Dermis microvascular lymphatic vessel endothelial cell (primary cell): Measurements from ENCODE around the gene KCNG2. TPM values are rescaled to one million over a fixed set of nuclear protein-coding genes. Genes with fewer than 3 reads are reported as not detected.
A peak's percentile ranks its signal among the peaks of the same experiment; 100 is the strongest.

ENCODE experiments used
- DNase-seq, 2 donors: peaks; one replicate each; pipeline versions ENCODE4 v3.0.0 to v3.0.0-alpha.2; 2010; ENCODE audit warnings: low read depth in 2 of 2
- total RNA-seq: library from RNA; depleted of rRNA; stranded (reverse); fragments of >200 nt; gene quantifications from 2 replicates; pipeline ENCODE4 v1.2.1, GENCODE V29; 2014

Gene KCNG2
- total RNA-seq, 1 donor from 2014 or later: 0.26 TPM

DNA sequence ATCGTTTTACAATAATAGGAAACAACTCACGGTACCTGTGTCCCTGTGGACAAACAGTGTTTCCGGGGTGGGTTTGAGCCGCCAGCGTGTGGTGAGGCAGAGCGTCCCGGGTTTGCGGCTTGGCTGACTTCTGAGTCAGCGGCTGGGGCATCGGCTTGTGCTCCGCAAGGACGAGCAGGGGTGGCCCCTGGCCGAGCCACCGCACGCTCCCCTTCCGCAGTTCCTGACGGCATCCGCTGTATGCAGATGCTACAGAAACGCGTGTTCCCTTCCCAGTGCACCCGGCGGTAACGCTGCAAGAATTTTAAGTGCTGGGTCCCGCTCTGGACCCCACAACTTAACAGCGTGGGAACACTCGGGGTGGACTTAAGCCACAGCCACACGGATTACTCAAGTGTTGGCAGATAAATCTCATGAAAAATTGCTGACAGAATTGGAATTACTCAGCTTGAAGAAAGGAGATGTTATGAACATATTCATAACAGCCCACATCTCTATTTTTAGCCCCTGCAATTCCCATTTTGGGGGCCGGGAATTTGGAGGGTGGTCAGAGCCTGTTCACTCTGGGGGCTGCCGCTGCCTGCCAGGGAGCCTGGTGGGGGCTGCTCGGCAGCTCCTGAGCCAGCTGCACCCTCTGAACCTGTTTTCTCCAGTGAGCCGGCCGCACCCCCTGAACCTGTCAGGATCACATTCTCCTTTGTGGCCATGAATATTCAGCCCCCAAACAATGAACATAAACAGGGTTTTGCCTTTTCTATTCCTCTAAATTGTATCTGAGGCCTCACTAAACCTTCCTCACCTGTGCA is 12.6 kb upstream of the KCNG2 start:
- DNase-seq: no peak

- no peak for DNase-seq
Observed at GRCh38 chr18:79785831-79786230, 11.9 kb upstream of the KCNG2 start.

GRCh38 chr18:79786304-79786703 is 11.4 kb upstream of the KCNG2 start:
- no peak for DNase-seq

- DNase-seq: no peak
Observed at GRCh38 chr18:79786786-79787526, 10.8 kb upstream of the KCNG2 start.

DNA sequence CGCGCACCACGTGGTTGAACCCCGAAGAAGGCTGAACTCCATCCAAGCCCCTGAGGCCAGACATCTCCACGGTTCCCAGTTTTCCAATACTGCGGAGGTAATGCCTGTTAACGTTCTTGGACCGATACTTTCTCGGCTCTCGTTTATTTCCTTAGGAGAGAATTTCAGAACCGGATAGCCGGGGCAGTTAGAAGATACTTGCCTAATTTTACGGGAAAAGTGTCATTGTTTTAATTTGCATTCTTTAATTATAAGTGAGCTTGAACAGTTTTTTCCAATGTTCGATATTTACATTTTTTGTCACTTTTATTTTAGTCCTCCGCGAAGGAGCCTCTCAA is 10.2 kb upstream of the KCNG2 start:
- DNase-seq: no peak

DNA sequence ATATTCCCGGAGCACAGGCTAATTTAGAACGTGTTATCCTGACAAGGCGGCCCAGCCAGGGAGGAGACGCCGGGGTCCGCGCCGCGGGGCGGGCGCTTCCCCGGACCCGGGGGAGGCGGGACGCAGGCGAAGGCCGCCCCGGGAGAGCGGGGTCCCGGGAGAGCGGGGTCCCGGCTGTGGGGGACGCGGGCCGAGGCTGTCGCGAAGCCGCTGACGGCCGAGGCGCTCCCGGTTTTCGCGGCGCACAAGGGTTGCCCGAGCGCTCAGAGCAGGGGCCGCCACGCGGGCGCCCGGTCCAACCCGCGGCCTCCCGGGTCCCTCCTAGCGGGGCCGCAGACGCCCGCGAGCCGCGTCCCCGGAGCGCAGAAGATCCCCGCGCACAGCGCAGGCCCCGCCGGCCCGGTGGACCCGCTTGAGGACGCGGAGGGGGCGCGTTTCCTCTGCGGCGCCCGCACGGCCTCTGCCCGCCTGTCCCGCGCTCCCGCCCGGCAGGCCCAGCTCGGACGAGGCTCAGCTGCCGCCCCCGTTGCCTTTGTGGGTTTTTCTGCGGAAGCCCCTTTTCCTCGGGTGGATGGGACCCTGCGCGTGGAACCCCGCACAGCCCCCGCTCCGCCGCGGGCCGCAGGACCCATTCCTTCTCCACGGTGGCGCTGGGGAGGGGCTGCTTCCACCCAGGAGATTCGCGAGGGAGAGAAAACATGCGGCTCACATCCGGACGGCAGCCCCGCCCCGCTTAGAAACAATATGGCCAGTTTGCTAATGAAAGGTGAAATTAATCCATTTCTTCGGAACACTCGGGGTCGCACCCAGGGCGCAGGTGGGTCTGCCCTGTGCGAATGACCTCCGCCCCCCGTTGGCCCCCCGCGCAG is 9.6 kb upstream of the KCNG2 start:
- DNase-seq: no peak

DNA sequence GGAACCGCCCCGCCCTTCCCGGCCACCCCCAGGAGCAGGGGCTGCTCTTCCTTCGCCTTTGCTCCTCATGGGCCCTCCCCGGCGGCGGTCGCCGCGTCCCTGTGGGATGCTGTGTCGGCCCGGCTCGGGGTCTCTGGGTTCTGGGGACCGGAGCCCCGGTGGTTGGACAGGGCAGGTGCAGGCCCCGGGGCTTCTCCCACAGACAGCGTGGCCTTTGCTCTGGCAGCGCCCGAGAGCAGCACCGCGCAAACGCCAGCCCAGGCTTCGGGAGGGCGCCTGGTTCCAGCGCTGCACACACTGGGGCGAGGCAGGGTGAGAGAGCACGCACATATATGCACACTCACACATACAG is 9.0 kb upstream of the KCNG2 start:
- DNase-seq: no peak

GRCh38 chr18:79789091-79789891 is 8.4 kb upstream of the KCNG2 start:
- DNase-seq: no peak

GRCh38 chr18:79789901-79790890 is 7.5 kb upstream of the KCNG2 start:
- DNase-seq: no peak

GRCh38 chr18:79790996-79791972 is 6.5 kb upstream of the KCNG2 start:
- peak; percentile 50 to 83 for DNase-seq

DNA sequence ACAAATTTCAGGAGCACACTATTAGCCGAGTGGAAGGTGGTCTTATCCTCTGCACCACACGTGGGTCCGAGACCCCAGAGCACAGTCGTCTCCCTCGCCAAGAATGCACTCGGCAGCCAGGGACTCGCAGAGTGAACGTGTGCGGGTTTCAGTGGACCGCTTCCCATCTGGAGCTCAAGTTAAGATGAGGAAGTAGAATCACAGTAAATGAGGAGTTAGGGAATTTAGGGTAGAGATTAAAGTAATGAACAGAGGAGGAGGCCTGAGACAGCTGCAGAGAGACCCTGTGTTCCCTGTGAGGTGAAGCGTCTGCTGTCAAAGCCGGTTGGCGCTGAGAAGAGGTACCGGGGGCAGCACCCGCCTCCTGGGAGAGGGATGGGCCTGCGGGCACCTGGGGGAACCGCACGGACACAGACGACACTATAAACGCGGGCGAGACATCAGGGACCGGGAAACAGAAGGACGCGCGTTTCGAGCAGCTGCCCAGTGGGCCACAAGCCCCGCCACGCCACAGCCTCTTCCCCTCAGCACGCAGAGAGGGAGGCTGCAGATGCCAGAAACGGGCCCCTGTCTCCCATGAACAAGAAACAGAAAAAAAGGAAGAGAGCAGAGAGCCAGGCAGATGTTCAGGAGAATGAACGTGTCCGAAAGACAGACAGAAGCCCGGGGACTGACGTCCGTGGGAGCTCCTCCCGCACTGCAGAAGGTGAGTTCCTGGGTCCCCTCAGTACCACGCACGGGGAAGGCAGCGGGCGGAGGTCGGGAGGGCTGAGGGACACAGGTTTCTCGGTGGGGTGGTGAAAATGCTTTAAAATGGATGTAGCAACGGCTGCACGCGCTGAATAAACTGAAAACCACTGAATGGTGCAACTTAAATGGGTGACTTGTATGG is 5.4 kb upstream of the KCNG2 start:
- DNase-seq: no peak

DNA sequence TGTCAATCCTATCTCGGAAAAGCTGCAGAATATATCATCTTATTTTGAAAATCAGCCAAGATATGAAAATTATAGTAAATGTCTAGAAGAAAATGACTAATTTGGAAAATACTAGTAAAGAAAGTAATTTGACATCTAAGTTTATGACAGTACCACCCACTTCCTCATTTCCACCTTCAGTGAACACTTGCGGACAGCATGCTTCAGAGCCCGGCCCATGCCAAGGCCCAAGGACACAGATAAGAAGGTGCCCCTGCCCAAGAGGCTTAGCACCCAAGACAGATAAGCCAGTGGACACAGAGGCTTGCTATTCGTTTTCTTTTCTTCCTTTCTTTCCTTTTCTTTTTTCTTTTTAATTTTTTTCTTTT is 4.8 kb upstream of the KCNG2 start:
- no peak for DNase-seq

- DNase-seq: no peak
Observed at GRCh38 chr18:79794846-79795245, 2.9 kb upstream of the KCNG2 start.

GRCh38 chr18:79795446-79795845 is 2.3 kb upstream of the KCNG2 start:
- DNase-seq: no peak

DNA sequence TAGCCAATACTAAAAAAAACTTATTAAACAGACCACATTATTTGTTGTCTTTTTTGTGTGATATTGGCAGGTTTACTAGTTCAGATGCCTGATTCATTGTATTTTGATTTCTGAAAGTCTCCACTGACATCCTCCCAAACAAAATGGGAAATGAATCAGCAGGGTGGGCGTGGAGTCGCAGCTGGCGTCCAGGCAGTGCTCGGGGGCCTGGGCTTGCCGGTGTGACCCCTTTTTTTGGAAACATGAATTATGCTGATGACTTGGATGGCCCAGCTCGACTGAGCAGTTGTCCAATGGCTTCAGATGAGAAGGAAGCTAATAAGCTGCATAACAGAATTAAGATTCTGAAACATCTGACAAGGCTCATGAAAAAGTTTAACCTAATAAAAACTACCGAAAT is 1.7 kb upstream of the KCNG2 start:
- peak in 1 of 2 donors; percentile 42 for DNase-seq

DNA sequence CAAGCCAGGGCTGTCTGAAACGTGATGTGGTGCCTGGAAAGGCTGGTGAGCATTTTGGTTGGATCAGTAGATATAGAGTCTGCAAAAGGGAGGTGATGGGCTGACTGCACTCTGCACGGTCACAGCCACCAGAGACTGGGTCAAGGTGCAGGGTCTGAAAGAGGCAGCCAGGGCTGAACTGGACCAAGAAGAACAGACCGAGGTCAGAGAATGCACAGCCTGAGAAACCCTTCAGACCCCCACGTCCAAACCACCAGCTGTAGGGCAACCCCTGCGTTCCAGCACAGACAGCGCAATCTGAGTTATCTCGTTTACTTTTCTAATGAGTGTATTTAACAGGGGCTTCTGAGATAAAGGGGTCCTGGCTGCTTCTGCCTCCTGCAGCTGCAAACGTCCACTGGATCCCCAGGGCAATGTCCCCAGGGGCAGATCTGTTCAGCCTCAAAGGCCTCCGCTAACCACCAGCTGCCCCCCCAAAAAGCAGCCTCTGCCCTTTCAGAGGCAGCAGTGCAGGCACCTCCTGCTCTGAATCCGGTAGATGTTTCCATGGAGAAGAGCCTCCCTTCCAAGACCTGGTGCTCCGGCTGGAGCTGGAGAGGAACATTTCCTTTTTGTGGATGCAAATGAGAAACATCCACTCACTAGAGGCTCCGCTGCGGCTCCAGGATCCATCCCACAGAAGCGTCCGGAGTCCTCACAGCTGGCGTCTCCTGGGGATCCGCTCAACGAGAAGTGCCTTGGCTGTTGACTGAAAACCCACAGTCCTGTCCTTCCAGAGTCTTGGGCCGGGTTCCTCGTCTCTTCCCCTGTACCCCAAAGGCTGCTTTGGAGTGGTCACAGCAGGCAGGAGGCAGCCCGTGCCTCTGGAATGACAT is 970 bp upstream of the KCNG2 start:
- no peak for DNase-seq
